HG02884 (cell line): ENCODE results near the gene EGFR.

Source experiments
- ATAC-seq: cut with Tn5 transposase; IDR thresholded peaks from one replicate; pipeline ENCODE4 v1.9.1; 2021; ENCODE audit warnings: mild to moderate bottlenecking, moderate library complexity; ENCODE audit not compliant: unreplicated experiment

EGFR gene

GRCh38 chr7:55099821-55100543 lies 81.2 kb downstream of the EGFR start:
- ATAC-seq: no peak

- ATAC-seq: no peak
Measured at GRCh38 chr7:55100544-55101327, 81.9 kb downstream of the EGFR start.

- no peak for ATAC-seq
Measured at GRCh38 chr7:55101359-55101758, 82.5 kb downstream of the EGFR start.

GRCh38 chr7:55104123-55104522 lies 85.3 kb downstream of the EGFR start:
- ATAC-seq: no peak

- ATAC-seq: no peak
Measured at GRCh38 chr7:55104712-55105433, 86.1 kb downstream of the EGFR start.

GRCh38 chr7:55105952-55106351 lies 87.1 kb downstream of the EGFR start:
- ATAC-seq: no peak

GRCh38 chr7:55107946-55108345 lies 89.1 kb downstream of the EGFR start:
- ATAC-seq: no peak

- ATAC-seq: no peak
Measured at GRCh38 chr7:55108401-55108800, 89.6 kb downstream of the EGFR start.

- no peak for ATAC-seq
Measured at GRCh38 chr7:55108818-55109217, 90.0 kb downstream of the EGFR start.

- ATAC-seq: no peak
Measured at GRCh38 chr7:55109404-55110167, 90.8 kb downstream of the EGFR start.

- no peak for ATAC-seq
Measured at GRCh38 chr7:55110282-55110992, 91.6 kb downstream of the EGFR start.

- ATAC-seq: no peak
Measured at GRCh38 chr7:55110993-55111361, 92.2 kb downstream of the EGFR start.

- no peak for ATAC-seq
Measured at GRCh38 chr7:55112056-55112455, 93.2 kb downstream of the EGFR start.

GRCh38 chr7:55113760-55114540 lies 95.1 kb downstream of the EGFR start:
- no peak for ATAC-seq

- ATAC-seq: no peak
Measured at GRCh38 chr7:55117286-55117685, 98.5 kb downstream of the EGFR start.

GRCh38 chr7:55118426-55118825 lies 99.6 kb downstream of the EGFR start:
- no peak for ATAC-seq

- no peak for ATAC-seq
Measured at GRCh38 chr7:55119571-55119970, 100.8 kb downstream of the EGFR start.

GRCh38 chr7:55120074-55120473 lies 101.3 kb downstream of the EGFR start:
- ATAC-seq: no peak

- ATAC-seq: no peak
Measured at GRCh38 chr7:55120501-55121198, 101.8 kb downstream of the EGFR start.
